HG02610 (cell line): Measurements from ENCODE around the gene GORASP2.
"Not testable (repeated sequence)": the region's sequence is repeated elsewhere in the genome, so short reads cannot be mapped to it uniquely, and the experiment has no call there.

Experiments used
- ATAC-seq: cut with Tn5 transposase; IDR thresholded peaks from one replicate; pipeline ENCODE4 v1.9.1; 2021; ENCODE audit warnings: mild to moderate bottlenecking, moderate library complexity; ENCODE audit not compliant: unreplicated experiment

GORASP2 gene

DNA sequence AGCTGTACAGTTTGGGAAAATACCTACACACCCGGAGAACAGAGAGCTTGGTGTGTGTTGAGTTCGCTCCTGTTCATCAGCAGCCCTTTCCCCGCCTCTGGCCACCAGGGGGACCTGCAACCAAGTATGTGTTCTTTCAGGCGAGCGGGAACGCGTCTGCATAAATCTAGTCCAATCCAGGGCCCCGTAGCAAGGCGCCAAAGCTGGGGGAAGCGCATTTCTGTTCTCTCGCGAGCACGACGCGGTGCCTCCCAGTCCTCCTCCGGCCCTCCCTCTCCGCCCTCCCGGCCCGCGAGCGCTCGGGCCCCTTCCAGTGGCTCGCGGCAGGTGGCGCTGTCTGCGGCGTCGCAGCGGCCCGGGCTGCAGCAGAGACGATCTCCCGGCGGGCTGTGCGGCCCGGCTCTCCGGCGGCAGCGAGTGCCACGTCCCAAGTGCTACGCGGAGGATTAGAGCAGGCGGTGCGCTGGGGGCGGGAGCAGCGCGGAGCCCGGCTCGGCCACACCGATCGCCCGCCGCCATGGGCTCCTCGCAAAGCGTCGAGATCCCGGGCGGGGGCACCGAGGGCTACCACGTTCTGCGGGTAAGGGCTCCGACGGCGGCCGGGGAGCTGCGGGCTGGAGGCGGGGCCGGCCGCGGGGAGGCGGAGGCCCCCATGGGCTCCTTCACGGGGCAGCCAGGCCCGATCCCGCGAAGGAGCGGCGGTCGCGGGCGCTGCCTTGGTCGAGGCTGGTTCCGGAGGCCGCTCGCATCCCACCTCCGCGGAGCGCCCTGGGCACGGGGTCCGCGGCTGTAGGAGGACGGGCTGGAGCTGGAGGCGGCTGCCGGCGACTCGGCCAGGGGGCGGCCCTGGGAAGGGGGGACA is at the start of gene GORASP2:
Gene GORASP2 (plus strand): TSS at position 430 of the 862 bp plus-strand sequence. CDS start 88 bp downstream, at position 518.
- ATAC-seq = peak; percentile 91

DNA sequence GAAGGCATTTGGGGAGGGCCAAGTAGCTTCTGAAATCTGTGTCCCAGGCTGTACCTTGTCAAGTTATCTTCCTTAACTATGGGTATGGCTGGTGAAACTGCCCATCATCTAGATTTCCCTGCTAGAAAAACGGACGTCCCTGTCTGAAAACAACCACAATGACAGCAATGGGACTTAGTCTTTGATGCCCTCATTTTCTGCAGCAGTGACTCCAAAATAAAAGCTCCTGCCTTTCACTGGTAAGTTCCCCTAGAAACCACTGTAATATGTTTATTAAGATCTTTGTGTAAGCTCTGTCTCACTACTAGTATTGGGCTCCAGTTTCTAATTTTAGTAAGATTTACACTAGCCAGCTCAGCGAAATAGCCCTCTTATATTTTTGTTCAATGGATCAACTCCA is 47.2 kb upstream of the GORASP2 start:
- no peak for ATAC-seq

DNA sequence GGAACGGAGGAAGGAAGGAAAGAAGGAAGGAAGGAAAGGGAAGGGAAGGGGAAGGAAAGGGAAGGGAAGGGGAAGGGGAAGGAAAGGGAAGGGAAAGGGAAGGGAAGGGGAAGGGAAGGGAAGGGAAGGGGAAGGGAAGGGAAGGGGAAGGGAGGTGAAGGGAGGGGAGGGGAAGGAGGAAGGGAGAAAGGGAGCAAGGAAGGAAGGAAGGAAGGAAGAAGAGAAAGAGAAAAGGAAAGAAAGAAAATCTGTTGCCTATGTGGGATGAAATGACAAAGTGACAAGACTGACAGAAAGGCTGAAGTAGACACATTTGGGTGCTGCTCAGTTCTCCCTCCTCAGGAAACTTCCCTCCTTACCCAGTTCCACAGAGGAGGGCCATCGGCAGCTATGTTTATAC is 46.3 kb upstream of the GORASP2 start:
- ATAC-seq = no peak

DNA sequence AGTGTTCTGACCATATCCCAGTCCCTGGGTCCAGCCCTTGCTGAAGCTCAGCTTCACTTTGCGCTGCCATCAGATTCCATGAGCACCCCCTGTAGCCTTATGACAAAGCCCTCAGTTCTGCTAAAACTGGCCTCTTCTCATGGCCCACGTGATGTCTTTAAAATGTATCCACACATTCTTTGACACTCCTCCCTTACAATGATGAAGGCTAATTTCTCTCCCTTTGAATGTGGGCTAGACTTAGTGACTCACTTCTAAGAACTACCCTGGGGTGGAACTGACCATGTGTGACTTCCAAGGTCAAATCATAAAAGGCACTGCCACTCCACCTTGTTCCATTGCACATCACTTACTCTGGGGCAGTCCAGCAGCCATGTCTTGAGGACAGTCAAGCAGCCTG is 45.4 kb upstream of the GORASP2 start:
- no peak for ATAC-seq

DNA sequence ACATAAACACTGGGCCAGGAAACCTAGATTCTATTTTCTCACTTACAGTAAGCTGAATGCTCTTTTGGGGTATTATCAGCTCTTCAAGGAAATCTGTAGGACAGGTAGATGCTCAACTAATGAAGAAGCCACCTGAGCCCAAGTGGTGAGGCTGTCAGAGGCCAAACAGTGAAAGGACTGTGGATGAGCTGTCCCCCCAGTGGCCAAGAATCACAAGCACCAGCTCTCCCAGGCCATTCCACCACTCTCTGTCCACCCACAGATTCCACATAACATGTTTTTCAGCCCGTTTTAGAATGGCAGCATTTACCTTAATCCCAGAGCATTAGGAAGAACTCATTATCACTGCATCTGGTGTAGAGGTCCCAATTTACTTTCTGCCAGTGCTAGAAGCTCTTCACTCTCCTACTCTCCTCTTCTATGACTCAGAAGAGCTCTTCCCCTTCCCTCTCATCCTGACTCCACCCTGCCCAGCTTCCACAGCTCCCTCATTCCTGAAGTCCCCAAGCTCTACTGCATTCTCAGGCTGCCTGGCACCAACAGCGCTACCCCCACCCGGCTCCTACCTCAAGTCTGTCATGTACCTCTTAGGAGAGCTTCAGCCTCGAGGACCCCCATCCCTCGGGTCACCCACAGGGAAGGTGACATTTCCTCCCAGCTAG is 43.8 kb upstream of the GORASP2 start:
- no peak for ATAC-seq

DNA sequence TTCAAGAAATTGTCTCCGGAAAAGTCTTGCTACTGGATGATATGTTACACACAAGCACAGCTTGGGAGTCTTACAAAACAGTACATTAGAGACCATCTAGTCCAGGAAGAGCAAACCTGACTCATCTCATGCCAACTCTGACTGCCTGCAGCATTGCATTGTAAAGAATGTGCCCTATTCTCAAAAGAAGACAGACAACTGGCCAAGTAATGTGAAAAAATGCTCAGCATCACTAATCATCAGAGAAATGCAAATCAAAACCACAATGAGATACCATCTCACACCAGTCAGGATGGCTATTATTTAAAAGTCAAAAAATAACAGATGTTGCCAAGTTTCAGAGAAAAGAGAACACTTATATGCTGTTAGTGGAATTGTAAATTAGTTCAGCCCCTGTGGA is 42.7 kb upstream of the GORASP2 start:
- ATAC-seq = no peak

DNA sequence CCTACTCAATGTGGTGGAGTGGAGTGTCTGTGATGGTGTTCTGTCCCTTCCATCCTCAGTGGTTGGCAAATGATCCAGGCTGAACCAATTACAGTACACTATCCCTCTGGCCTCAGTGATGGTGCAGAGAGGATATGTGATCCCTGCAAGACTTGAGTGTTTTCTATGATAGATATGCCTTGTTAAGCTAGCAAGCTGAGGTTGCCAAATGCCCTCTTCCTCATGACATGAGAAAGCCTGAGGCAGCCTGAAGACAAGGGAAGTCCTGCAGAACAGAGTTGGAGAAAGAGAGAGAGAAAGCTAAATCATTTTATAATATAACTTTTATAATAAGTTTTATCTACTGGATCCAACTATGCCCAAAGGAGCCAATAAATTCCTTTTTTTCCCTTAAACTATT is 41.6 kb upstream of the GORASP2 start:
- no peak for ATAC-seq

DNA sequence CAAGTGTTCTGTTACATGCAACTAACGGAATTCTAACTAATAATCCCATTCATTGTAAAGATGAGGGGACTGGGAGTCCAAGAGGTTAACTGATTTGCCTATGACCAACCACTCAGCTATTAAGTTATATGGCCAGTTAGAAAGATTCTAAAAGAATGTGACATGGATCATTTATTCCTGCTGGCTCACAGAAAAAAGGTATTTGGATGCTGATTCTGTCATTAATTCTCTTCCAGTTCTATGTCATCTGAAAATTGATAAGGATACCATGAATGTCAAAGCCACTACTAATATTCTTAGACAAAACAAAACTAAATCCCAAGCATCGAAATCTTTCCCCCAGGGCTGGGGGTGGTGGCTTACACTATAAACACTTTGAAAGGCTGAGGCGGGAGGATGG is 41.2 kb upstream of the GORASP2 start:
- no peak for ATAC-seq

DNA sequence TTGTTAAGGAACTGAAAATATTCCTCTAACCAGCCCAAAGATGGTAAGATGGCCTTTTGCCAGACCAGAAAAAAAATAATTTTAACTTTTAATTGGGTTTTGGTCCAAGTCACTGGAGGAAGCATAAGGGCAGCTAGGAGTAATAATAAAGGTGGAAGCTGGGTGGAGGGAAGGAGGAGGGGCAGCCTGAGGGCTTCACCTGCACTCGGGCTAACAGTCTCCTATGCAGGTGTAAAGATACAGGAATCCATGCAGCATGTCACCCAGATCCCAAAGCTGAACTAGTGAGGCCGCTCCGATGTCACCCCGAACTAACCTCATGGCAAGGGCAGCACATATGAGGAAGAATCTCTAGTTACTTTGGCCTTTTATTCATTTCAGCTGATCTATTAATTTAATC is 37.2 kb upstream of the GORASP2 start:
- ATAC-seq = no peak

DNA sequence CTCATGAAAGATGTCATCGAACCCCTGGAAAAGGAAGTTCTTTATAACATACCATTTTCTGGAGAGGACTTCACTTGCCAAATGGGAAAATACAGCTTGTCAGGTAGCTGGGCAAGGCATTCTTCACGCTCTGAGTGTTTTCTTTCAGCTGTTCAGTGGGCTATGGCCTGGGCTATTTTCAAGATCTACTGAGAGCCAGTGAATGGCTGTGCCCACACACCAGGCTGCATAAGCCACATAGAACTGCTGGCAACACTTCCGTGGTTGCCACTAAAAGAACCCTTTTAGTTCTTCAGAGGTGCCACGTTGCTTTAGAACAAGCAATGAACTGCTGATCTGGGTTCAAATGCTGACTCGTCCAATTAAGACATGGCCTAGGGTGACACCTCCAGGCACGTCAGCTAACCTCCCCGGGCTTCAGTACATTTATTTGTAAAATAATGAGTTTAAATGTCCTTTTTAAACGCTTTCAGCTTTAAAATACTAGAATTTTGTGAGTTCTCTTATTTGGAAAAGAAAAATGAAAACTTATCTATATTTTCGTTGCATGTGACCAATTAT is 36.6 kb upstream of the GORASP2 start:
- ATAC-seq = no peak

DNA sequence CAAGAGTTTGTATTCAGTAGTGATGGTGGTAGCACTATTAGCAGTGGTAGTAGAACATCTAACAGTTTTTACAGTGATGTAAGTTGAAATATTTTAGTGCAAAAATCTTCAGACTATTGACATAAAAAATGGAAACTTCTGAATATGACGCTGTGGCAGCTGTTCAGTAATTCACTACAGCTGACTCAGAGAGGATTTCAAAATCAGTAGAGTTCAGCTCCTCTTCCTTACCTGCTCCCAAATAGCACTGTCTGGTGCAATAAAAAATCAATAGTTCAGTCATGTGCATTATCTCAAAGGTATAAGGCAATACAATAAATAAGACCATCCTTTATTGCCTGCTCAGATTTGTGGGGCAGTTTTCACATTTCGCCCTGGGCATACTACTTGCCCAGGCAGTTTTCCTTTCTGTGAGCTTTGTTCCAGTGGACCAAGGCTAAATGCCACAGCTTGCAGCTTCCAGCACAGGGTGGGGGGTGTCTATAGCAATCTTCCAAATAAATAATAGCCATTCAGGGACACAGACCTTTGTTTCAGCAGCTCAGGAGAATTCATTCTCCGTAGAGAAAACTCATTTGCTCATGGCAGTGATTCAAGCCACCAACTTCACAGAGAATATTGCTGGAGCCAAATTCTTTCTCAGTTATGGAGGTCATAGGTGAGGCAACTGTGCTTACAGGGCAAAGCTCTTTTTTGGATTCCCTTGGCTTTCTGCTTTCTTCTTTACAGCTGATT is 33.9 kb upstream of the GORASP2 start:
- no peak for ATAC-seq

DNA sequence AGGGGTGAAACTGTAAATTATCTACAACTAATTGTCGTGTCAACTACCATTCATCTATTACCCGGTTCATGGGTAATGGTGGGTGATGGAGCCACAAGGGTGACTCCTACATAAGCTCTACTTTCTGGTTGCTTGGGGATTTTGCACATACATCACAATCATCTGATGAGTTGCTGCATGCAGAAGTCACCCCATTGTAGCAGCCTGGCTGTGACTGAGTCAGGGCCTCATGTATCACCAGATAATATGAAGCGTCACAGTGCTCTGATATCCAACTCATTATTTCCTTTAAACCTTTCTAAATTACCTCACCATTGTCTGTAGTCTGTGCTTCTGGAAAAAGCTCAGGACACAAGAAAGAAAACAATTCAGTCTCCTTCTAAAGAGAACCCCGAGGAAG is 32.4 kb upstream of the GORASP2 start:
- no peak for ATAC-seq

DNA sequence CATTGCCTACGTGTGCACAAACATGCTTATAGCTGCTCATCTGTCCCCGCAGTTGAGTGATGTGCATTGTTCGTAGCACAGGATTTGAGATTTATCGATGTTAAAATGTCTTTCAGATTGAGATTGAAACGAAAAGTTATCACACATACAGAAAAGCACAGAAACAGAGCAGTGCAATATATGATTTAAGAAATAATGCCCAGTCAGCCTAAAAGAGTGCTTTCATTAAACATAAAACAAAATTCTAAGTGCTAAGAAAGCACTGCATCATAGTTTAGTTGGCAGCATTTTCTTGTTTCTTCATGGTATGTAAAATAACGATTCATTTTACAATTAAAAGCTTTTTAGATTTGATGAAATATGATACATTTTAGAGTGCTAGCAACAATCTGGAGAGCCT is 31.9 kb upstream of the GORASP2 start:
- no peak for ATAC-seq

DNA sequence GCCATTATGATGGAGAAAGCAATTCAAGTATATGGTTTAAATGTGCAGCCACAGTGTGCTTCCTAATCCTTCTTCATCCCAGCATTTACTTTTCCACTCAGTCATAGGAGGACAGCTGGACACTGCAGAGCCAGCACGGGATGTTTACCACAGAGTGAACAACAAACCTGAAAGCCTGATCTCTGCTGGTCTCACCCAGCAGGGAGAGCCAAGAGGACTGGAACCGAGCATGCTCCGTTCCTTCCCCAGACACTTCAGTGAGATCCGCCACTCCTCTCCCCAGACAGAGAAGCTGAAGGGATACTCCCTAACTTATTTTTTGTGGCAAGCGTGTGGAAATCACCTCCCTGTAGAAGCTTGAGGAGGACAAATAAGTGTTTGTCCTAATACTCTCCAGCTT is 23.2 kb upstream of the GORASP2 start:
- ATAC-seq = no peak

DNA sequence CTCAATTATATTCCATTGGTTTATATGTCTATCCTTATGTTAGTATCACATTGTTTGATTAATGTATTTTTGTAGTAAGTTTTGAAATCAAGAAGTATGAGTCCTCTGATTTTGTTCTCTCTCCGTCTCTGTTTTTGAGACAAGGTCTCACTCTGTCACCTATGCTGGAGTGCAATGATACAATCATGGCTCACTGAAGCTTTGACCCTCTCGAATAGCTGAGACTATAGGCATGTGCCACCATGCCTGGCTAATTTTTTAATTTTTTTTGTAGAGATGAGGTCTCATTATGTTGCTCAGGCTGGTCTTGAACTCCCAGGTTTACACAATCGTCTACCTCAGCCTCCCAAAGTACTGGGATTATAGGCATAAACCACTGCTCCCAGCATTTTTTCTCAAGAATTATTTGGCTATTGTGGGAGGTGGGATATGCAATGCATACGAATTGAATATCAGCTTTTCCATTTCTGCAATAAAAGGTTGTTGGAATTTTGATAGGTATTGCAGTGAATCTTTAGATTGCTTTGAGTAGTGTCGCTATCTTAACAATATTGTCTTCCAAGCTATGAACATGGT is 17.7 kb upstream of the GORASP2 start:
- no peak for ATAC-seq

DNA sequence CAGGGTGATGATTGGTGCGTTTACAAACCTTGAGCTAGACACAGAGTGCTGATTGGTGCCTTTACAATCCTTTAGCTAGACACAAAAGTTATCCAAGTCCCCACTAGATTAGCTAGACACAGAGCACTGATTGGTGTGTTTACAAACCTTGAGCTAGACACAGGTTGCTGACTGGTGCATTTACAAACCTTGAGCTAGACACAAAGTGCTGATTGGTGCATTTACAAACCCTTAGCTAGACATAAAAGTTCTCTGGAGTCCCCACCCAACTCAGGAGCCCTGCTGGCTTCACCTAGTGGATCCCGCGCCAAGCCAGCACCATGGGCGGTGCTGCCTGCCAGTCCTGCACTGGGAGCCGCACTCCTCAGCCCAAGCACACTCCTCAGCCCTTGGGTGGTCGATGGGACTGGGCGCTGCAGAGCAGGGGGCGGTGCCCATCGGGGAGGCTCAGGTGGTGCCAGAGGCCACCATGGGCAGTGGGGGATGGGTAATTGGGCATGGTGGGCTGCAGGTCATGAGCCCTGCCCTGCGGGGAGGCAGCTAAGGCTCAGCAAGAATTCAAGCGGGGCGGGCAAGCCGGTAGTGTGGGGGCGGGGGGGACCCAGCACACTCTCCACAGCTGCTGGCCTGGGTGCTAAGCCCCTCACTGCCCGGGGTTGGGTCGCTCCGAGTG is 13.9 kb upstream of the GORASP2 start:
- not testable (repeated sequence) for ATAC-seq

DNA sequence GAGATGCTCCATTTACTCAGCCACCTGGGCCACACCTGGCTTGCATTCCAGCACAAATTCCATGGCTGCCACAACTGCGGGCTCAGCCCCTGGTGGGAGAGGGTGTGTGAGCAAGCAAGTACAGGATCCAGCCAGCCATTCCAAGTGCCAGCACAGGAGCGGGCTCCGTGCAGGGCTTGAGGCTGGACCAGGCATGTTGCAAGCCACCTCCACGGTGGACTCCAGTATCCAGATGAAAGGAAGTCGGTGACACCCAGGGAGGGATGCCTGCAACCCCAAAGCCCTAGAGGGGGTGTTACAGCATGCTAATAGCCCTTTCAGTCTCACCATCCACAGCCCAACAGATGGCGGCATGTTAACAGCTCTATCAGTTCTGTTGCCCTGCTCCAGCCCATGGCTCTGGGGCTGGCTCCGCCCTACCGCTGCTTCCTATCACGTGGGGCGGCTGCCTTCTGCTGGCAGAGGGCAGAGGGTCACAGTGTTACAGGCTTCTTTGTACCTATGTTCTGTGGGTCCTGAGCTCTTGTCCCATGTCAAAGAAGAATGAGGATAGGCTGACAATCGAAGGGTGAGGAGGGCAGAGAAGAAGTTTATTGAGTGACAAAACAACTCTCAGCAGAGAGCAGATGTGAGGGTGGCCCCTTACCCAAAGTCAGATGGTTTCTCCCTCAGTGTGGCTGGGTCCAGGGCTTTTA is 11.7 kb upstream of the GORASP2 start:
- no peak for ATAC-seq

DNA sequence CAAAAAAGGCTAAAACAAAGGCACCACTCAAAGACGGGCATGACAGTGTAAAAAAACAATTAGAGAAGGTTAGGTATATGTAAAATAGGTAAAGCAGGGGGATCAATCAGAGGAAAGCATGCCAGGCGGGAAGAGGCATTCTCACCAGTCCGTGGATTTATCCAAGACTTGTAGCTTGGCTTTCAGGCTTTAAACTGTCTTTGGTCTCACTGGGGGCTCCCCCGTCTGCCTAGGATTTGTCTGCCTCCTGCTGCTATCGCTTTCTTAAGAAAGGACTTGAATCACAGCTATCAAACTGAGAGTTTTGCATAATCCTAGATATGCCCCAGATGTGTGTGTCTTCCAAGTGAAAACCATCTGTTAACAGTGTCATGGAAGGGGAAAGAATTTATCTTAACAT is 11.1 kb upstream of the GORASP2 start:
- no peak for ATAC-seq

DNA sequence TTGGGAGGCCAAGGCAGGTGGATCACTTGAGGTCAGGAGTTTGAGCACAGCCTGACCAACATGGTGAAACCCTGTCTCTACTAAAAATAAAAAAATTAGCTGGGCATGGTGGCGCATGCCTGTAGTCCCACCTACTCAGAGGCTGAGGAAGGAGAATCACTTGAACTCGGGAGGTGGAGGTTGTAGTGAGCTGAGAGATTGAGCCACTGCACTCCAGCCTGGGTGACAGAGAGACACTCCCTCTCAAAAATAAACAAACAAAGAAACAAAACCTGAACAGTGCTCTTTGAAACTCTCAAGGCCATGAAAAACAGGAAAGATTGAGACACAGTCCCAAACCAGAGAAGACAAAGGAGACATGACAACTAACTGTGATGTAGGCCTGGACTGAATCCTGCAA is 7.2 kb upstream of the GORASP2 start:
- not testable (repeated sequence) for ATAC-seq
